H4 (cell line): ENCODE measurements around the gene TANGO6. TPM values are rescaled to one million over a fixed set of nuclear protein-coding genes. Genes with fewer than 3 reads are reported as not detected.

Experiments
- DNase-seq: peaks from one replicate; pipeline ENCODE4 v3.0.0-alpha.2; 2015; ENCODE audit warnings: low spot score
- total RNA-seq: library from RNA; depleted of rRNA; stranded (reverse); fragments of >200 nt; shearing (Covaris generic); gene quantifications from 2 replicates; pipeline ENCODE4 v1.2.3, GENCODE V29; 2014

TANGO6 gene
- total RNA-seq, 1 experiment from 2014 or later = 10.6 TPM

- no peak for DNase-seq
Observed at GRCh38 chr16:68860978-68861892, 17.9 kb downstream of the TANGO6 start.

- no peak for DNase-seq
Observed at GRCh38 chr16:68866933-68867332, 23.6 kb downstream of the TANGO6 start.

- DNase-seq = no peak
Observed at GRCh38 chr16:68869492-68870088, 26.3 kb downstream of the TANGO6 start.

GRCh38 chr16:68873635-68874471 is 30.5 kb downstream of the TANGO6 start:
- no peak for DNase-seq

GRCh38 chr16:68875871-68876270 is 32.5 kb downstream of the TANGO6 start:
- no peak for DNase-seq

GRCh38 chr16:68883685-68884084 is 40.4 kb downstream of the TANGO6 start:
- no peak for DNase-seq

- no peak for DNase-seq
Observed at GRCh38 chr16:68884401-68884800, 41.1 kb downstream of the TANGO6 start.

- DNase-seq = no peak
Observed at GRCh38 chr16:68884861-68885720, 41.8 kb downstream of the TANGO6 start.

GRCh38 chr16:68887107-68887506 is 43.8 kb downstream of the TANGO6 start:
- no peak for DNase-seq

GRCh38 chr16:68889508-68890150 is 46.3 kb downstream of the TANGO6 start:
- DNase-seq = no peak

- no peak for DNase-seq
Observed at GRCh38 chr16:68892214-68892613, 48.9 kb downstream of the TANGO6 start.

- no peak for DNase-seq
Observed at GRCh38 chr16:68892898-68893297, 49.6 kb downstream of the TANGO6 start.

- DNase-seq = no peak
Observed at GRCh38 chr16:68893710-68894705, 50.7 kb downstream of the TANGO6 start.

GRCh38 chr16:68894714-68895113 is 51.4 kb downstream of the TANGO6 start:
- no peak for DNase-seq

- DNase-seq = no peak
Observed at GRCh38 chr16:68898026-68898425, 54.7 kb downstream of the TANGO6 start.

GRCh38 chr16:68900009-68900408 is 56.7 kb downstream of the TANGO6 start:
- no peak for DNase-seq

- no peak for DNase-seq
Observed at GRCh38 chr16:68902003-68902968, 59.0 kb downstream of the TANGO6 start.

GRCh38 chr16:68902969-68903345 is 59.6 kb downstream of the TANGO6 start:
- DNase-seq = no peak
